ENCODE measurements around the gene NPAT. TPM values are rescaled to one million over a fixed set of nuclear protein-coding genes. Genes with fewer than 3 reads are reported as not detected.
"Not testable (repeated sequence)": the region's sequence is repeated elsewhere in the genome, so short reads cannot be mapped to it uniquely, and the experiment has no call there.

NPAT gene
- polyA plus RNA-seq, 3 donors: 16.1 to 24.2 (median 18.6) TPM

DNA sequence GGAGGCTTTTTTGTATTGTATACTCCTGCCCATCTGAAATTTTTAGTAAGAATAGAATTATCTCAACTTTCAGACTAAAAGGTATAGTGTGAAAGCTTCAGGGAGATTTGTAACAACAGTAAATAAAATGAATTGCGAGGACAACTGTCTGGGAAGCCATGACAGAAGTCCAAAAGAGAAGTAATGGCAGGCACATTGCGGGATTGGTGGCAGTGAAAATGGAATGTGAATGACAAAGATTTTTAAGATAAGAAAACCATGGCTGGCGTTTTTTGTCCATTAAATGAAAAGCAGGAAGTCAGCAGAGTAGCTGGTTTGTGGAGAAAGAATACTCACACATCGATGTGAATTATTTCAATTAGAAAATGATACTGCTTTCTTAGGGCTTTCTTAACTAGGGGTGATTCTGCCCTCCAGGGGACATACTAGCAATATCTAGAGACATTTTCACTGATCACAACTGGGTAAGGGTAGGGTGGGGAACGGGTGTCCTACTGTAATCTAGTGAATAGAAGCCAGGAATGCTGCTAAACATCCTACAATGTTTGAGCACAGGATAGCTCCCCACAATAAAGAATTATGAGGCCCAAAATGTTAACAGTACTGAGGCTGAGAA, 1.6 kb downstream of the NPAT start:
- no peak for DNase-seq

DNA sequence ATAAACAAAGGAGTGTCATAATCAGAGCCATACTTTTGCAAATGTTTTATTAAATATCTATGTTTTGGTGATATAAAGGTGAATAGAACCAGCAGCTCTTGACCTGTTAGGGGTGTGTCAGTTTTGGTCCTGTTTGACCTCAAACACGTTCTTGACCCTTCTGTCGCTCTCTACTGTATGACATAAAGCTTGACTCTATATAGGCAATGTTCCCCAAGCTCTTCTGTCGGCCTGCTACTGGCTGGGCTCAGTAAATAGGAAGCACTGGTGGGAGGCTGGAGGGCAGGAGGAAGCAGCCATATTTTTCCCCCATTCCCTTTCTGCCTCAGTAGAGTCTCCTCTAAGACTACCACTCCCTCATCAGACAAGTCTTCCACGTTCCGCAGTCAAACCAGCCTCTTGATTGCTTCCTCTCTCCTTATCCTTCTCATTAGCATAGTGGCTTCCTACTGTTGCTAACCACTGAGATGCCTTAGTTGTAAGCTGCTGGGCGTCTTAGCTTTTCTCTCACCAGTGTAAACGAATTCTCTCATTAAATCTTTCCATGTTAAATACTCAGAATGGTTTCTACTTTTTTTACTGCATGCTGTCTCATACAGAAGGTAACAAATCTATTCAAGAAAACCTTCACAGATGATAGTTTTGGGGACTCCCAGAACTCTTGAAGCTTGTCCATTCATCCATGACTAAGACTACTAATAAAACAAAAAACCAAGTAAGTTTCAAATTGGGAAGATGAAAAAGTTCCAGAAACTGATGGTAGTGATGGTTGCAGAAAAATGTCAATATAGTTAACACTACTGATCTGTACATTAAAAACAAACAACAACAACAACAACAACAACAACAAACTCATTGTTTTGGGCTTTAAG, 3.3 kb downstream of the NPAT start:
- no peak for DNase-seq

DNA sequence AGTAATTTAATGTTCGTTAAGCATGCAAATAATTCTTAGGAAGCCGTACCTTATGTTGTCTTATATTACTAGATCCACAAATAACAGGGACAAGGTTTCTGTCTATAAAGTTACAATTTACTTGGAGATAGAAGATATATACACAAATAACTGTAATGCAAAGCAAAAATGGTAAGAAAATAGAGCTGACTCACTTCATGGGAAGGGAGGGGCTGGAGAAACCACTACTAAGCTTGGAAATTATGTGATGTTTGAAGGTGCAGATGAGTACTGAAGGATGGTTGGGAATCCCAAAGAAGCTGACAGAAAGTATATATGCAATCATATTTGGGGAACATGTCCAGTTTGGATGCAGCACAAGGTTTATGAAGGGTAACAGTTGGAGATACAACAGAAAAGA, 4.0 kb downstream of the NPAT start:
- no peak for DNase-seq

DNA sequence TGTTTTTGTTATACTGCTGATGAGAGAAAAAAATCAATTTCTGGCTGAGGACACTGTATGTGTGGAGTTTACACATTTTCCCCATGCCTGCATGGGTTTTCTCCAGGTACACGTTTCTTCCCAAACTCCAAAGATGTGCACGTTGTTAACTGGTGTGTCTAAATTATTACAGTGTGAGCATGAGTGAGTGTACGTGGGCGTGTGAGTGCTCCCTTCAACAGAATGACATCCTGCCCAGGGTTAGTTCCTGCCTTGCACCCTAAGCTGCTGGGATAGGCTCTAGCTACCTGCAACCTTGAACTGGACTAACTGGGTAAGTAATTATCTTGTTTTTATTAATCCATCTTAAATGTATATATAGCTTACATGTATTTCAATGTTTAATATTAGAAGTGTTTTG, 5.5 kb downstream of the NPAT start:
- no peak for DNase-seq

DNA sequence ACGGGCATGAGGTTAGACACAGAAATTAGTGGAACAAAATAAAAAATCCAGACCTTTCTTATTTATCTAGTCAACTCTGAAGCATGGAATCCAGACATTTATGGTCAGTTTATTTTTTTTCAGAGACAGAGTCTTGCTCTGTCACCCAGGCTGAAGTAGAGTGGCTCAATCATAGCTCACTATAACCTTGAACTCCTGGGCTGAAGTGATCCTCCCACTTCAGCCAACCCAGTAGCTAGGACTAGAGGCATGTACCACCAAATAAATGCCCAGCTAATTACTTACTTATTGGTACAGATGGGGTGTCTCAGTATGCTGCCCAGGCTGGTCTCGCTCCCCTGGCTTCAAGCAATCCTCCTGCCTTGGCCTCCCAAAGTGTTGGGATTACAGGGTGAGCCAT, 8.7 kb downstream of the NPAT start:
- DNase-seq: no peak

DNA sequence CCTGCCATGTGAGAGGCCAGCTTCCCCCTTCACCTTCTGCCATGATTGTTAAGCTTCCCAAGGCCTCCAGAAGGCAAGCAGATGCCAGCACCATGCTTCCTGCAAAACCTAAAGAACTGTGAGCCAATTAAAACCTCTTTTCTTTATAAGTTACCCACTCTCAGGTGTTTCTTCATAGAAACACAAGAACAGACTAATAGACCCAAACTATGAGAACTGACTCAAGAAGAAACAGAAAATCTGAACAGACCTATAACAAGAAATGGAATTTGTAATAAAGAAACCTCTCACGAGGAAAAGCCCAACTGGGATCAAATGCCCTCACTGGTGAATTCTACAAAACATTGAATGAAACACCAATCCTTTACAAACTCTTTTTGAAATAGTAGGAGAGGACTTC, 12.0 kb downstream of the NPAT start:
- no peak for DNase-seq

DNA sequence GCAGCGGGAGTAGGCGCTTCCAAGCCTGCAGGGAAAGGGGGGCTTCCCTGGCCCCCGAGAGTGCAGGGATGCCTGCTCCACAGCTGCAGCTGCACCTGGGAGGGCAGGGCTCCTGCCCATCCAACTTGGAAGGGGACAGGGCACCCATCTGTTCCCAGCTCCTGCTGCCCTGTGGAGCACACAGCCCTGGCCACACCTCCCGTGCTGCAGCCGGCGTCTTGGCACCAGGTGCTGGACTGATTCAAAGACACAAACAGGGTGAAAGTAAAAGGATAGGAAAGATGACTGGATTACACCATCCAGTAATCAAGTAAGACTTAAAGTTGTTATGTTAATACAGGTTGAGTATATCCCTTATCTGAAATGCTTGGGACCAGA, 14.8 kb downstream of the NPAT start:
- DNase-seq: no peak

DNA sequence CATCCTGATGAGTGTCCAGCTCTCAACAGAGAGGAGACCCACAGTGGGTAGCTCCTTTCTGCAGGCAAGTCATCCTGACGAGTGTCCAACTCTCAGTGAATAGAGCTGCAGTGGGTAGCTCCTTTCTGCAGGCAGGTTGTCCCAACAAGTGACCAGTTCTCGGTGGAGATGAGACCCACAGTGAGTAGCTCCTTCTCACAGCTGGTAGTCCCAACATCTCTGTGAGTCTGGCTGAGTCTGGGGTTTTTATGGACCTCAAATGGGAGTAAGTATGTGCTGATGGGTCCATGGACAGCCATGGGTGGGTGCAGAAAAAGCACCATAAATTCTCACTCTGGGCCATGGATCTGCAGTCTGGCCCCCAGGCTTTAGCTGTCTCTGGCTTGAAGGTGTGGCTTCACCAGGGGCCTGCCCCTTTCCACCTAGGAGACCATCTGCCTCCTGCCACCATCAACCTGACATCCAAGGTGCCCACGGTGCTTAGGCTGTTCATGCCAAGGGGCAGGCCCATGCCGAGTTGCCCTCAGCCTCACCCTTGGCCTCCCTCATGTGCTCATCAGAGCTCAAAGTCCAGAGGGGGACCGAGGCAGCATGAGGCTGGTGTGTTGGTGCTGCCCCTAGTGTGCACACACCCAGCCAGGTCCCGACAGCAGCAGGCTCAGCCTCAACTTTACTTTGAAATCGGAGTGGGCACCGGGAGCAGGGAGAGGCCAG, 15.3 kb downstream of the NPAT start:
- no peak for DNase-seq

DNA sequence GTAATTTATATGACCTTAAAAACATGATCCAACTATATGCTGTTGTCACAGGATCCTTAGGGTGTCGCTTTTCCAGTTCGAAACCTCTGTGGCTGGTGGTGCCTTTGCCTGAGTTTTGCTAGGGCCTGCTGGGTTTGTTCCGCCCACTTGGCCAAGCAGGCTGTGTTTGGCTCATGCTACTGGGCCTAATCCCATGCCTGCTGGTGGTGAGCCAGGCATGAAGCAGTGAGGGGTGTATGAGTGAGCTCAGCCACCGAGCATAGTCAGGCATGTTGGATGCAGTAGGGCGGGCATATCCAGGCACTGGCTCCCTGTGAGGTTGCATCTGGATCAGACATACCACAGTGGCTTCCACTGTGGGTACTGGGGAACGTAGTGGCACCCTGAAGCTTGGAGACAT, 16.3 kb downstream of the NPAT start:
- DNase-seq: no peak

DNA sequence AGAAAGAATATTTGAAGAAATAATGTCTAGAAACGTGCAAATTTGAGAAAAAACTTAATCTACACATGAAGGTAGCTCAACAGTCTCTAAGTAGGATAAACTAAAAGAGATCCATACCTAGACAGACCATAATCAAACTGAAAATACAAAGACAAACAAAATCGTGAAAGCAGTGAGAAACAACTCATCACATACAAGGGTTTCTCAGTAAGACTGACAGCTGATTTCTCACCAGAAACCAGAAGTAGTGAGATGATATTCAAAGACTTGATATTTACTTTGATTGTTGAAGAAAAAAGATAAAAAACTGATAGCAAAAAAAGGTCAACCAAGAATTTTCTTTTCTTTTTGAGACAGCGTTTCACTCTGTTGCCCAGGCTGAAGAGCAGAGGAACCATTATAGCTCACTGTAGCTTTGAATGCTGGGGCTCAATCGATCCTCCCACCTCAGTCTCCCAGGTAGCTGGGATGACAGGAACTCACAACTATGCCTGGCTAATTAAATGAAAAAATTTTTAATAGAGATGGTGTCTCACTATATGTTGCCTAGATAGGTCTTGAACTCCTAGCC, 17.4 kb downstream of the NPAT start:
- DNase-seq: no peak

DNA sequence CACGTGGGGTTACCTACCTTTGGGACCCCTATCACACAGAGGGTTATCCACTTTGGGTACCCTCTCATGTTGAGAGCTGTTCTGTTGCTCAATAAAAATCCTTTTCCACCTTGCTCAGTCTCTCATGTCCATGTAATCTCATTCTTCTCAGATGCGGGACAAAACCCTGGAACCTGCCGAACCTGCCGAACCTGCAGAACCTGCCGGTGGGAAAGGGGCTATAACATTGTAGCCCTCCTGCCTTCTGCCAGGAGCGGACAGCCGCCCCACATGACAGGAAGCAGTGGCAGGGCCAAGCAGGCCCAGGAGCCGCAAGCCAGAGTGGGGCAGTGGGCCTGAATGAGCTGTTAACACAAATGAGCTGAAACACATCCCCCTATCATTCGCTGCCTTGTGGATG, 18.1 kb downstream of the NPAT start:
- DNase-seq: no peak

DNA sequence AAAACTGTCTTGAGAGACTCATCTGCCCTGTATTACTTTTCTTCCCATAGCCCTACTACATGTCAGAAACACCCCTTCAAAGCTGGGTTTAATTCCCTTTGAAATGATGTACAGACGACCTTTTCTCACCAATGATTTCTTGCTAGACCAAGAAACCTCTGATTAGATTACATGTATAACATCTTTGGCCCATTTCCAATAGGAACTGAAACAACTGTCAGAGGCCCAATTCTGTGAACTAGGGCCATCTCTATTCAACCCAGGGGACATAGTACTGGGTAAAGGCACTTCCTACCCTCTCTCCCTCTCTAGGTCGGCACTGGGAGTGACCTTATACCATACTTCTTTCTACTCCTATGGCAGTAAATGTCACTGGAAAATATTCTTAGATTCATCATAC, 19.4 kb downstream of the NPAT start:
- no peak for DNase-seq

DNA sequence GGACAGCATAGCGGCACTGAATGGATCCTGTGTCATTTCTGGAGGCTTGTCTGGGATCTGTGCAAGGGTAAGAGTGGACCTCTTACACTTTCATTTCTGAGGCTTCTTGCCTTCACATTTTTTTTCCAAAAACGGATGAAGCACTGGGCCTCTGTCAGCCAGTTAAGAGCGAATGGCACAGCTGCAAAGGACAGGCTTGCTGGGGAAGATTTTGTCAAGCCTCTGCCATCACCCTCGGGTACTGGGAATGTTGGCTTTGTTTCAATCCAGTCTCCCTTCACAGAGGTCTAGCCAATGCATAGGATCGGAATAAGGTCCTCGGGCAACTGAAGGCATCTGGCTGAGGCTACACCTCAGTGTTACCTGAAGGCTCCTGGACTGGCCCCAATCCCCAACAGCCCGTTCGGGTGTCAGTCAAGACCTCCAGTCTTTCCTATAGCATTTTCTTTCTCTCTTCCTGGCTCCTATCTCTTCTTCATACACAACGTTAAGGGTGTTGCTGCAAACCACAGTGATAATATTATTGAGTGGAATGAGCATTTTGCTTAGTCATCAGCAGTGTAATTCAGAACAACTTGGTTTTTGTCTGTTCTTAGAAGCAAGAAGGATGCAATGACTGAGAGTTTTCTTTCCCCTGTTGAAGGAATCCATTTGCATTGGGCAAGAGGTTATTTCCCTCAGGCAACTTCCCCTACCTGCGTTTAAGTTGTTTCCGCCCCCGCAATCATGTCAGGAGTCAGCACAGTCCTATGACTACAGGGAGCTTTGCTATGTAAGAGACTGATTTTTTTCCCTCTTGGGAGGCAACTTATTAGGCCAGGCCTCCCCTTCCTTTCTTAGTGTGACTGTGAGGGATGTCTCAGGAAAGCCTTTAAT, 22.8 kb downstream of the NPAT start:
- DNase-seq: no peak

DNA sequence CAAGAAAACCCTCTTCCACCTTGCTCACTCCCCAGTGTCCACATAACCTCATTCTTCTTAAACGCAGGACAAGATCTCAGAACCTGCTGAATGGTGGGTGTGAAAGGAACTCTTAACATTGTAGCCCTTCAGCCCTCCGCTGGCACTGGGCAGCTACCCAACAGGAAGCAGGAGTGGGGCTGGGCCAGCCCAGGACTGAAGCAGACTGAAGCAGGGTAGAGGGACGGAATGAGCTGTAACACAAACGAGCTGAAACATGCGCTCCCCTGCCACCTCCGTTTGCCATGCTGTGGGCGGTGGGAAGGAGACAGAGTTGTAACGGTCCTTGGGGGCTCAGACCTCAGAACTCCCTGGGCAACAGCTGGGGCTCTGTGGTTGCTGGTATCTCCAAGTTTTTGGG, 23.6 kb downstream of the NPAT start:
- DNase-seq: no peak

DNA sequence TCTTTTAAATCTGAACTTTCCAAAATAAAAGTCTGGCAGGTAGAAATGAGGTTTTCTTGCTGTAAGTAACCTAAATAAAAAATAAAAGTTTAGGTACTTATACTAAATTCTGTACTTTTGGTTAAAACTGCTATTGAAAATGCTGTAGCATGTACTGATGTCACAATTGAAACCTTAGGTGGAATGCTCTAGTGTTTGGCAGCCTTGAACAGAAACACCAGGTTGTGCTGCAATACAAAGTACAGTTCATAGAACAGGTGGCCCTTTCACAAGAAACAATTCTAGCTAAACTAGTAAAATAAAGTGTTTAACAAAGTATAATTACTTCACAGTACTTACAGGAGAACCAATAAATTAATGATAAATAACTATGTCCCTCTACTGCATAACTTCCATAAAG, 25.1 kb downstream of the NPAT start:
- no peak for DNase-seq

DNA sequence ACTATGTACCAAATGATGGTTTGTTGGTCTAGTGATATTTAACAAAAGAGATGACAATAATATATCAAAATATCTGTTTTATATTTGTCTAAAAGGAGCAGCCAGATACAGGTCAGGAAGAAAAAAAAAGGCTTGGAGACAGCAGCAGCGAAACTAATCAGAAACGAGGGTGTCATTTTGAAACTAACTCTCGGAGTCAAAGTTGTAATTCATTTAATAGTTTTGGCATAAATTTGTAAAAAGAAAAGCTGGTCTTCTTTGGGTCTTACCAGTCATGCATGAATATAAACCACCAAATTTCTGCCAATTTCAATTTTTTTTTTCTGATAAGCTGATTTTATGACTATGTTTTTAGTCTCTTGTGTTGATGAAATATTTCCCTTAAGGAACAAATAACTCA, 25.5 kb downstream of the NPAT start:
- DNase-seq: no peak

DNA sequence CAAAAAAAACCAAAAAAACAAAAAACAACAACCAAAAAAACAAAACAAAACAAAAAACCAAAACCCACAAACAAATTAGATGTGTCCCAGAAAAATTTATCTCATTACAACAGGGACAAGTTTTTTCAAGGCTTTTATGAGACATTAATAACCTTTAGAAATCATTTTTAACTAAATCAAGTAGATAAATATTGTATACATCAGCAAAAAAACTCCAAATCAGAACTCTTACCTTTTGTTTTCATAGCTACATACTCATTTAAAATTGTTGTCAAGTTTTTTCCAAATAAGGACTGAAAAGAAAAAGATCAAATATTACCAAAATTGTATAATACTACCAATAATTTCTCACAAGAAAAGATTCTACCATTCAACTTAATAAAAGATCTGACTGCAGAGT, 28.7 kb downstream of the NPAT start:
- no peak for DNase-seq

DNA sequence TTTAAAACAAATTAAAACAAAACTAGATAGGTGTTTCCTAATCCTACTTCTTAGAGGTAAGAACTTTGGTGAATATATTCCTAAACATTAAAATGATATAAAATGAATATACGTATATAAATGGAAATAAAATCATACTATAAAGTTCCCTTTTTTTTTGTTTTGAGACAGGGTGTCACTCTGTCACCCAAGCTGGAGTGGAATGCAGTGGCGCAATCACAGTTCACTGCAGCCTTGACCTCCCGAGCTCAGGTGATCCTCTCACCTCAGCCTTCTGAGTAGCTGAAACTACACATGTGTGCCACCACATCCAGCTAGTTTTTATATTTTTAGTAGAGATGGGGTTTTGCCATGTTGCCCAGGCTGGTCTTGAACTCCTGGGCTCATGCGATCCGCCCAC, 44.9 kb downstream of the NPAT start:
- DNase-seq: no peak

DNA sequence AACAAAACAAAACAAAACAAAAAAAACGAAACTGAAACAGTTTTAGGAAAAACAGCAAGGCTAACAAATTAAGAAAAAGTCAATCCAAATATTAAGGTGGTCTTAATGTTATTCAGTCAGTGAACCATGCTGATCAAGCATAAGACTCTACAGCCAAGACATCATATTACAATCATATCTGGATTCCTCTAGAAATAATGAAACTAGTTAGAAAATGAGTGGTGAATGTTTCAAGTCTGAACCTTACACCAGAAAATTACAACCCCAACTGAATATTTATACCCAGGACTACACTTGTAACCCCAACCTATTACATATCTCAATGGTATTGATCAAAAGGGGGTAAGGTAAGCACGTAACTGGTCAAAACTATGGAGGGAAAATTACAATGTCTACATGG, 52.3 kb downstream of the NPAT start:
- DNase-seq: no peak

DNA sequence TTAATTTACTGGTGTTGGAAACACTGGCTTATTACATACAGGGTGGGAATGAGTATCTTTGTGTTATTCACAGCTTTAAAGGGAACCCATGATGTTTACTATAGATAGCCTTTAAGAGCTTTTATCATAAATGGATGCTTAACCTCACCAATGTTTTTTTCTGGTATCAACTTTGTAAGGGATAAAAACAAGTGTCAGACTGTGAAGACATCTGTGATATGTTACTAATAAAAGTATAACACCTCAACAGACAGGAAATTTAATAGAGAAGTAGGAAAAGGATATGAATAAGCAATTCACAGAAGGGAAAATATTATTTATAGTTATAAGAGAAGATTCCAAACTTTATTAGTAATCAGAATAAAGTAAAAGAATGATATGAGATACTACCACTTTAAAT, 54.8 kb downstream of the NPAT start:
- no peak for DNase-seq

DNA sequence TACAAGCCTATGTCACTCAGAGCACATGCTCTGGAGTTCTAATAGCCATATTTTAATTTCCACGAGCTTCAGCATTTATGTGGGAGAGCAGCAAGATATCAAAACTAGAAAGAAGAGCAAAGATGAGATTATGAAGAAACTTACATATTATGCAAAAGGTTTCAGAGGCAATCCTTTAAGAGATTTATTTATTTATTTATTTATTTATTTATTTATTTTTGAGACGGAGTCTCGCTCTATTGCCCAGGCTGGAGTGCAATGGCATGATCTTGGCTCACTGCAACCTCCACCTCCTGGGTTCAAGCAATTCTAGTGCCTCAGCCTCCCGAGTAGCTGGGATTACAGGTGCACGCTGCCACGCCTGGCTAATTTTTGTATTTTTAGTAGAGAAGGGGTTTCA, 59.6 kb downstream of the NPAT start:
- DNase-seq: not testable (repeated sequence)

Data from renal pelvis (tissue), 4 donors.